HG03025 (cell line): ENCODE results near the gene PACS1.

ENCODE experiments used
- ATAC-seq: cut with Tn5 transposase; IDR thresholded peaks from one replicate; pipeline ENCODE4 v1.9.1; 2021; ENCODE audit warnings: mild to moderate bottlenecking, moderate library complexity; ENCODE audit not compliant: unreplicated experiment, low FRiP score

The PACS1 gene

GRCh38 chr11:66293777-66294625, 223.9 kb downstream of the PACS1 start:
- ATAC-seq = no peak
